NCI-H1105 (cell line): ENCODE results near the gene FKBP5.
"Not testable (repeated sequence)": the region's sequence is repeated elsewhere in the genome, so short reads cannot be mapped to it uniquely, and the experiment has no call there.

Experiments
- DNase-seq: peaks from one replicate; lab custom pipeline; 2025; lab: John Stamatoyannopoulos, UW

The FKBP5 gene

GRCh38 chr6:35690006-35690405 lies 1.3 kb upstream of the FKBP5 start:
- DNase-seq: not testable (repeated sequence)

- peak; percentile 50 for DNase-seq
These were observed 784 bp downstream of the FKBP5 start for GRCh38 chr6:35687658-35688604.

- DNase-seq: no peak
These were observed 1.7 kb downstream of the FKBP5 start for GRCh38 chr6:35686873-35687555.

GRCh38 chr6:35686436-35686835 lies 2.3 kb downstream of the FKBP5 start:
- DNase-seq: no peak

GRCh38 chr6:35683267-35683666 lies 5.4 kb downstream of the FKBP5 start:
- no peak for DNase-seq

- DNase-seq: no peak
These were observed 7.4 kb downstream of the FKBP5 start for GRCh38 chr6:35681298-35681697.

GRCh38 chr6:35679399-35679798 lies 9.3 kb downstream of the FKBP5 start:
- DNase-seq: no peak

- DNase-seq: no peak
These were observed 9.9 kb downstream of the FKBP5 start for GRCh38 chr6:35678814-35679213.

- DNase-seq: no peak
These were observed 10.6 kb downstream of the FKBP5 start for GRCh38 chr6:35678021-35678654.

GRCh38 chr6:35677456-35677855 lies 11.3 kb downstream of the FKBP5 start:
- peak; percentile 29 for DNase-seq

GRCh38 chr6:35675871-35676459 lies 12.8 kb downstream of the FKBP5 start:
- DNase-seq: no peak

- no peak for DNase-seq
These were observed 14.1 kb downstream of the FKBP5 start for GRCh38 chr6:35674594-35674993.

GRCh38 chr6:35673755-35674154 lies 15.0 kb downstream of the FKBP5 start:
- DNase-seq: no peak

GRCh38 chr6:35673284-35673666 lies 15.4 kb downstream of the FKBP5 start:
- not testable (repeated sequence) for DNase-seq

GRCh38 chr6:35670453-35670852 lies 18.3 kb downstream of the FKBP5 start:
- DNase-seq: not testable (repeated sequence)

GRCh38 chr6:35669451-35670045 lies 19.2 kb downstream of the FKBP5 start:
- DNase-seq: no peak

- DNase-seq: no peak
These were observed 19.8 kb downstream of the FKBP5 start for GRCh38 chr6:35668744-35669450.

- DNase-seq: no peak
These were observed 20.6 kb downstream of the FKBP5 start for GRCh38 chr6:35668096-35668495.

GRCh38 chr6:35665573-35665972 lies 23.1 kb downstream of the FKBP5 start:
- DNase-seq: no peak

- no peak for DNase-seq
These were observed 23.8 kb downstream of the FKBP5 start for GRCh38 chr6:35664945-35665344.
